HG03439 (cell line): ENCODE data around the gene GFY.

Experiments
- ATAC-seq: cut with Tn5 transposase; IDR thresholded peaks from one replicate; pipeline ENCODE4 v1.9.1; 2021; ENCODE audit warnings: mild to moderate bottlenecking, moderate library complexity; ENCODE audit not compliant: unreplicated experiment

The GFY gene, protein sequence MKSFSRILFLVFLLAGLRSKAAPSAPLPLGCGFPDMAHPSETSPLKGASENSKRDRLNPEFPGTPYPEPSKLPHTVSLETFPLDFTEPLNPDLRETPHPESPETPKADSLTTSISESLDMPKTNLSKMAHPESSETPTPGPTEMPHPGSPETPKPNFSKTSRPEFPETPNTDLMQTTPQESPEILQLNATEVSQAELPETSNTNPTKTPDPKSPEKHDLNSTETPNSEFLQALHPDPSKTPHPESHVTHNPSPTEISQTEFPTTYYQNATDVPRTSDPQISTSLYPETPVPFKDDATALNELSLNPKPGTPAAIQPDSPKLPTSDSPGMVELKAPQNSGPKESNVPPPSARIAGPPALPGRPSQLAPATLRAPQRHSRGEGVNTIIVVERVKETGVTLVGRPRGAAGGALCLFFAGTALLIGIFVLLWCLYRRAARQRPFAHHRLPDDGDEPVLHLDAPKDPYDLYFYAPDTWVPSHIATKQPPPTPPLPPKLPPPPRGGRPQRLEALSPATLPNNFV

DNA sequence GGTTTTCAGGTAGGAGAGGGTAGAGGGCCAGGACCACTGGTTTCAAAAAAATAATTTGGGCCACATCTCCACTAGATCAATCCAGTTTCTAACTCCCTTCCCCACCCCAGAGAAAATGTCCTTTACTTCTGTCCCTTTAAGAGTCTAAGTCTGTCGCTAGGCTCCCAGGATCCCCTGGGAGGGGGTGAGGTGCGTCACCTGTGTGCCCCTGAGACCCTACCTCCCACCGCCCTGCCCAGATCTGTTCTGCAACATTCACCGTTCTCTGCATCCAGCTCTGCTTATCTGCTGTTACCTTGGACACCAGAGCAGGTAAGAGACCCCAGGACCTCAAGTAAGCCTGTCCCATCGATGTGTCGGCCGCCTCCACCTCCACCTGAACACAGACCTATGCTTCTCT is at the start of gene GFY:
GFY (plus strand) TSS at position 211 of the 400 bp plus-strand sequence. CDS start 1,043 bp downstream, outside the sequence.
- ATAC-seq, result no peak

DNA sequence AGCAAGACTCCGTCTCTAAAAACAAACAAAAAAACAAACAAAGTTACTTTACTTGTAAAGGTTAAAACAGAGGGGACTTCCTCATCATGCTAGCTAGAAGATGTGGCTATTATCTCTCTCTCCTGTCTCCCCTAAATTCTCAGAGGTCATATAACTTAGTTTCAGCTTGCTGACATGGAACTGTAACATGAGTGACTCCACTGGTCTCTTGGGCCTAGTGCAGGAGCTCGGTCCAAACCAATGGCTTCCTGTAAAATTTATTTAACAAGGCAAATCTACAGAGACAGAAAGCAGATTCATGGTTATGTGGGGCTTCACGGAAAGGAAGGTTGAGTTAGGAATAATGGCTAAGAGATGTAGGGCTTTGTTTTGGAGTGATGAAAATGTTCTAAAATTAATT is 46.7 kb upstream of the GFY start:
- ATAC-seq, result no peak

DNA sequence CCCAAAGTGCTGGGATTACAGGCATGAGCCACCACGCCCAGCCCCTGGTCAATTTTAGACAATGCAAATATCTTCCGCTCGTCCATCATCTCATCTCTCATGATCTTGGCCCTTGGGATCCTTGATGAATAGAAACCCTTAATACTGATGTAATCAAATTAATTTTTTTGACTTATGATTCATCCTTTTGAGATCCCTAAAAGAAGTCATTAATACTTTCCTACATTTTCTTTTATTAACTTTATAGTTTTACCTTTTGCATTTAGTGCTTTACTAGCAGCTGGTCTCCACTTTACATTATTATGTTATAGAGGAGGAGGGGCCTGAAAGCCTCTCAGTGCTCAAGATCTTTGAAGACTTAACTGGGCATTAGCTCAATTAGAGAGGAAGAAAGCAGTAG is 44.8 kb upstream of the GFY start:
- ATAC-seq, result no peak

DNA sequence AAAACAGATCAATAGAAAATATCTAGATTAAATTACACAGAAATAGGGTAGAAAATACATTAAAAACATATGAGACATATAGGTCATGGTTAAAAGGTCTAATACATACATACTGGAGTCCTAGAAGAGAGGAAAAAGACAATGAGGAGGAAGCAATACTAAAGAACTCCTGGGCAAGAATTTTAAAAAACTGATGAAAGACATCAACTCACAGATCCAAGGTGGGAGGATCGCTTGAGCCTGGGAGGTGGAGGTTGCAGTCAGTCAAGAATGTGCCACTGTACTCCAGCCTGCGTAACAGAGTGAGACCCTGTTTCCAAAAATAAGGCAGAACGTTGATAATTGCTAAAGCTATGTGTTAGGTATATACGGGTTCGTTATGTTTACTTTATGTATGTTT is 42.5 kb upstream of the GFY start:
- no peak for ATAC-seq

DNA sequence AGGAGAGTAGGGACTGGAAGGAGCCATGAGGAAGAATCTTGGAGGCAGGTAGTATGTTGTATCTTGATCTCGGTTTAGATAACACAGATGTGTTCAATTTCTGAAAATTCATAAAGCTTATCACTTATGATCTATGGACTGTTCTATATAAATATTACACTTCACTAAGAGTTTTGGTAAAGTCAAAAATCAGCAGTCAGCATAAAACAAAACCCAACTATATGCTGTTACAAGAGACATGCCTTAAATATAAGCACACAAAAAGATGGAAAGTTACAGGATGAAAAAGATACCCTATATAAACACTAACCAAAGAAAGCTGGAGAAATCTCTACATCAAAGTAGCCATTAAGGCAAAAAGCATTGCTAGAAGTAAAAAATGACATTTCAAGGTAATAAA is 41.6 kb upstream of the GFY start:
- no peak for ATAC-seq

DNA sequence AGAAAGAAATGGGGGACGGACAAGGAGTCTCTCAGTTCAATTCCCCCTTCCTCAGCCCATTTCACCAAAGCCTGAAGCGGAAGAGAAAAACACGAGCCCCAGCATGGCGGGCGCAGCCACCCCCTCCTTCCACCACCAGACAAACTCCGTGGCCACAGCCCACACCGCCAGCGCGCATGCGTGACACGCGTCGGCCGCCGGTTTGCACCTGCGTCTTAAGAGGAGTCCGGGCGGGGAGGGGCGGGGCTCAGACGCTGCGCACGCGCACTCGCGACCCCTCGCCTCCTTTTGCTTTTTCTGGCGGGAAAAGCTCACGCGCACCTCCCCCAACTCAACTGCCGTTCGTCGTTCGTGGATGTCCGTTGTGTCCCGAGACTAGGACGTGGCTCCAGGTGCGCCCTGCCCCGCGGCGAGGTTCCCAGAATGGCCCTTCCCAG is 37.2 kb upstream of the GFY start, which contains the start of gene KASH5:
KASH5 (plus strand) TSS at position 314 of the 437 bp plus-strand sequence. CDS start 2,635 bp downstream, outside the sequence.
- no peak for ATAC-seq

DNA sequence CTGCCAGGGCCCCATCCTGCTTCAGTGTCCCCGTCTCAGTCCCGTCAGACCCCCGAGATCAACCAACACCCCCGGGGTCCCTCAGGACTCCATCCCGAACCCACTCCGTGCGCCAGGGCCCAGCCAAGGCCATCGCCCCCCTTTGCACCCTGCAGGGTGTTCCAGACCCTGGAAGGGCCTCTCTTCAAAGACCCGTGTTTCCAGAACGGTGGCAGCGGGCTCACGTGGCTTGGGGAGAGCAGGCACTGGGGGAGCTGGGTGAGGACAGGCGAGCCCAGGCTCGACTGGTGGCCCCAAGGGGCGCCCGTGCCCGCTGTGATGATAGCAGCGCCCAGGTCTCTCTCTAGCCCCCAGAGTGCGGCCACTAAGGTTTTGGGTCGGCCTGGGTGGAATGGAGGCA is 35.8 kb upstream of the GFY start:
- no peak for ATAC-seq

DNA sequence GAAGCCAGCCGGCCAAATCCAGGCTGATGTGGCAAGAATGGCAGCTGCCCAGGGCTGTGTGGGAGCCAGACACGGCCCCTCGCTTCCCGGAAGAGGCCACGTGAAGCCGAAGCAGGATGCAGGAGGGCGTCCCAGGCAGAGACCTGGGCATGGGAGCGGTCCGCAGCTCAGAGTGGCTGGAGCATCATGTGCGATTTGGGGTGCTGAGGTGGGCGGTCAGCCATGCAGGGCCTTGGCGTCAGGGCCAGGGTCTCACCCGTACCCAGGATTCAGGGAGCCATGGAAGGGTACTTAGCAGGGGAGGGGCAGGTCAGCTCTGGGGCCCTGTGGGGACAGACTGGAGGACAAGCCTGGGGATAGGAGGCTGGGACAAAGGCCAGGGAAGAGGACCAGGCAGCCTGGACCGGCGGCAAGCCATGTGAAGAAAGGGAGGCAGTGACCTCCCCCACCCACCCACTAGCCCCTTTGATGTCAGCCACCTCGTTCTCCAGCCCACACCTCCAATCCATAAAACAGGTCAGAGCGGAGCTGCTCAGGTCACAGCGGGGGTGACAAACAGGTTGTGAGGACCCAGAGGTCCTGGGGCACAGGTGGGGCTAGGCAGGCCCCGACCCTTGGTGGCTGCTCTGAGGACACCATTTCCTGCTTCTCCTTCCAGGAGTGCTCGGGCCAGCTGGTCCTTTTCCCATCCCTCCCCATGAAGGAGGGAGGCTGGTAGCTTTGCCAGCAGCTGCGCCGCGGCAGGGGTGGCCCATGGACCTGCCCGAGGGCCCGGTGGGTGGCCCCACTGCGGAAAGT is 34.9 kb upstream of the GFY start:
- ATAC-seq, result no peak

DNA sequence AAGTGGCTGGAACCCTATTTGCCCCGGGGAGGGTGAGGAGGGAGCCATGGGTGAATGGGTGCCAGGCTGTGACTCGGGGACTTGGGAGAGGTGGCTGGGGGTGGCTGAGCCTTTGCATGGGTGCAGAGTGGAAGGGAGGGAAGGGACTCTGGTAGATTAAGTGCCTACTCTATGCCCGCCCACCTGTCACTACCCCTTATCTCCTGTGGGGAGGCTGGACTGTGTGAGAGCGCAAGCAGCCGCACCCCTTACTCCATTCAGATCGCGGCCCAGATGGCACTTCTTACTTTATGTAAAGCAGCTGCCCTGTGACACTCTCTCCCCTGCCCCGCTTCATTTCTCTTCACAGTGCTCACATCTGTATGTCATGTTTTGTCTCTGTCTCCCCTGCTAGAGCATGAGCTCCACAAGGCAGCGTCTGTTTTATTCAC is 34.2 kb upstream of the GFY start:
- no peak for ATAC-seq

DNA sequence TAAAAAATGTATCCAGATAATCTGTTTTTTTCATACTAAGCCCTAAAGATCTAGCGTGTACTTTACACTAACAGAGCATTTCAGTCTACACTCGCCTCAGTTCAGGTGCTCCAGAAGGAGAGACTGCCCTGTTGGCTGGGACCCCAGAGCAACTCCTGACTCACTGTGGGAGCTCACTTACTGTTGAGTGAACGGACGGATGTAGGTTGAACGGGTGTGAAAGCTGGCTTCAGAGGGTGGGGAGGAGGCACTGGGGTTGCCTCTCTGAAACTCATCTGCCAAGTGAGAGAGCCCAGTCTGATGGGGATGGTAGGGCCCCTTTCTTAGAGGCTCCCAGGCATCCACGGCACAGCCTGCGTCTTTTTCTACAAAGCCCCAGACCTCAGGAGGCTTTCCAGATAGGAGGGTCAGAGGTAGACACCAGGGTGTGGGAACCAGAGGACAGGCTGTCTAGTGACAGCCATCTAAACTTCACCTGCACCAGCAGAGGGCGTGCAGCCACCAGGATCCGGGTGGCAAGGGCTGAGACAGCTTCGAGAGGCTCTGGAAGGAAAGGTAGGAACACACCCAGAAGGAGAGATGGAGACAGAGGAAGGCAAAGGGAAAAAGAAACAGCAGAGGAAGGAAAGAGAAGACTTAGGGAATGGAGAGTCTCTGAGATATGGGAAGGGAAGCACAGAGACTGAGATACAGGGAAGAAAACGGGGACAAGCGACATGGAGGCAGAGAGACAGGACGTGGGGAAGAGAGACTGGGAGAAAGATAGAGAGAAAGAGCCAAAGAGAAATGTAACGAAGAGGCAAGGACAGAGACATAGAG is 33.4 kb upstream of the GFY start:
- ATAC-seq, result no peak

DNA sequence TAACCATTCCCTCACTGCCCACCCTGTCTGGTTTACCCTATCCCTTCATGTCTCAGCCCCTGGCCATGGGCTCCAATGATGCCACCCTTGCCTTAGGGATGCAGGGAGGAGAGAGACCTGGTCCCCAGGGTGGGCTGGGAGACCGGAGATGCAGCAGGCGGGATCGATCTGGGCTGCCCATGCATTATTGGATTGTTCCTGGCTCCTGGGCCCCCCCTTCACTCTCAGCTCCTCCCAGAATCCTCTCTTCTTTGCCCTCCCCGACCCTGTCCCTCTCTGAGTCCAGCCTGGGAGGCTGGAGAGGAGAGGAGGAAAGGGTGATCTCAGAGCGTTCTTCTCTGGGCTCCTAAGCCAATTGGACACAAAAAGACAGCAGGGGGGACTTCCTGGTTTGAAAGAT is 31.3 kb upstream of the GFY start:
- no peak for ATAC-seq

DNA sequence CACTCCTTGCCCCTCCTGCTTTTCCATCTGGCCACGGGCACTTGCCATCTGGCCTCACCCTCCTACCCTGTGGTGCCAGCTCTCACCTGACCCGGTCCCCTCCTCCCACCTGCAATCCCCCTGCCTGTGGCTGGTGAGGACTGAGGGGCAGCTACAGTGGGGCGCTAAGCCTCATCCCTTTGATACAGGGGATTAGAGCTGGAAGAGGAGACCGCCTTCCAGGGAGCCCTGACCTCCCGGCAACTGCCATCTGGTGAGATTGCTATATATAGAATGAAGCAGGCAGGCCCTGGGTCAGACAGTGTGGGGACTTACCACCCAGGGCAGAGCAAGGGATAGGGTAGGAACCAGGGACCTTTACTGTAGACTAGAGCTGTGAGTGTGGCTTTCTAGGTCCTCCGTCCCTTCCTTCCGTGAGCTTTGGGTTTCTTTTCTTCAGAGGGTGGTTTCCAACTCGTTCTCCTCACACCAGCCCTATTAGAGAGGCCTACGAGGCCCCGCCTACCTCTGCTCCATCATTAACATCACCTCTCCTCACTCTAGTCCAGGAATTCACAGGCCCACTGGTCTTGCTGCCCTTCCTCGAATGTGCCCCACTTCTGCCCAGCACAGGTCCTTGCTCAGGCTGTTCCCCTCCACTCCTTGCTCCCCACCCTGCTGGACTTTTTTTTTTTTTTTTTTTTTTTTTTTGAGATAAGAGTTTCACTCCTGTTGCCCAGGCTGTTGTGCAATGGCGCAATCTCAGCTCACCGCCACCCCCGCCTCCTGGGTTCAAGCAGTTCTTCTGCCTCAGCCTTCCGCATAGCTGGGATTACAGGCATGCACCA is 29.4 kb upstream of the GFY start:
- no peak for ATAC-seq

DNA sequence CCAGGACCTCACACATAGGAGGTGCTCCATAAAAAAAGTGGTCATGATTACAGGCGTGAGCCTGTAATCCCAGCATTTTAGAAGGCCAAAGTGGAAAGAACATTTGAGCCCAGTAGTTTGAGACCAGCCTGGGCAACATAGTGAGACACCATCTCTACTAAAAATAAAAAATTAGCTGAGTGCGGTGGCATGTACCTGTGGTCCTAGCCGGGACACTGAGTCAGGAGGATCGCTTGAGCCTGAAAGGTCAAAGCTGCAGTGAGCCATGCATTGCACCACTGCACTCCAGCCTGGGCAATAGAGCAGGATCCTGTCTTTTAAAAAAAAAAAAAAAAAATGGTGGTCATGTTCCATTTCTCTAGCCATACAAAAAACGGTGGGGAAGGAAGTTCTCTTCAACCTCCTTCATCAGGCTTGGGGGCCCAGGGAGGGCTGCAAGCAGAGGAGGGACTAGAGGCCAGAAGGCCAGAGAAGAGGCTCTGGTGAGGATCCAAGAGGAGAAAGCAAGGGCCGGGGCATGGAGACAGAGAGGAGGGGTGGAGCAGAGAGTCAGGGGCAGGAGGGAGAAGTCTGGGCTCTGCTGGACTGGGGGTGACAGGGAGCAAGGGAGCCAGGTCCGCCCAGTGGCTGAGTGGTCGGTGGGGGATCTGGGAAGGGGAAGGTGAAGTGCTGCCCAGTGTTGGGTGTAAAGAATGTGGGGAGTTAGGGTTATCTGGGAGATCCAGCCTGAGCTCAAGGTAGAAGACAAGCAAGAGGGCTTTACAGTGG is 28.3 kb upstream of the GFY start:
- ATAC-seq, result no peak

DNA sequence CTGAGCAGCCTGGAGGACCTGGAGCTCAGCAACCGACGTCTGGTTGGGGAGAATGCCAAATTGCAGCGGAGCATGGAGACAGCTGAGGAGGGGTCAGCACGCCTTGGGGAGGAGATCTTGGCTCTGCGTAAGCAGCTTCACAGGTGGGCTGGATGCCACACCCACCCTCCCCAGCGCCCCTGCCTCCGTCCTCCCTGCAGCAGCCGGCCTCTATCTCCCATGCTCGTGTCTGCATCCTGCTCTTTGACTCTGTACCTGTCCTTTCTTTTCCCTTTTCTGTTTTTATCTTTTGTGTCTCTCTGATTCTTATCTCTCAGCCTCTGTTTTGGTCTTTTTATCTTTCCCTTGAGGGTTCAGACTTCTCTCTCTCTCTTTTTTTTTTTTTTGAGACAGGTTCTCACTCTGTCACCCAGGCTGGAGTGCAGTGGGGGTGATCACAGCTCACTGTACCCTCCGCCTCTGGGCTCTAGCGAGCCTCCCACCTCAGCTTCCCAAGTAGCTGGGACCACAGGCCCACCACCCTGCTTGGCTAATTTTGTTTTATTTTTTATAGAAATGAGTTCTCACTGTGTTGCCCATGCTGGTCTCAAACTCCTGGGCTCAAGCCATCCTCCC is 27.1 kb upstream of the GFY start:
- ATAC-seq, result no peak

DNA sequence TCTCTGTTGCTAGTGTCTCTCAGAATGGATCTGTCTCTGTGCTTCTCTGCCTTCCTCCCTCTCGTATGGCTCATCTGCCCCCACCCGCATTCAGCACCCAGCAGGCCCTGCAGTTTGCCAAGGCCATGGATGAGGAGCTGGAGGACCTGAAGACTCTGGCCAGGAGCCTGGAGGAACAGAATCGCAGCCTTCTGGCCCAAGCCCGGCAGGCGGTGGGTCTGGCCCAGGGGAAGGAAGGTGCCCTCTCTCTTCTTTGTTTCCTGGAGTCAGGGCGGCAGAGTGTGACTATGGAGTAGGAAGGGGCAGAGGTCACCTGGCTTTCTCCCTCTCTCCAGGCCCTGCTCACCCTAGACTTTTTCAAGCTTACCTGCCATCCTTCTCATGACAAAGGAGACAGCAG is 26.3 kb upstream of the GFY start:
- ATAC-seq, result no peak

DNA sequence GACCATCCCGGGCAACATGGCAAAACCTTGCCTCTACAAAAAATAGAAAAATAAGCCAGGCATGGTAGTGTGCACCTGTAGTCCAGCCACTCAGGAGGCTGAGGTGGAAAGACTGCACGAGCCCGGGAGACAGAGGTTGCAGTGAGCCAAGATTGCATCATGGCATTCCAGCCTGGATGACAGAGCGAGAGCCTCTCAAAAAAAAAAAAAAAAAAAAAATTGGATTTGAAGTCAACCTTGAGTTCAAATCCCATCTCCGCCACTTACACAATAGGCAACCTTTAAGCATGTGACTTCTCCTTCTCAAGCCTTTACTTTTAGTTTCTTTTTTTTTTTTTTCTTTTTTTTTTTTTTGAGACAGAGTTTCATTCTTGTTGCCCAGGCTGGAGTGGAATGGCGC is 25.2 kb upstream of the GFY start:
- no peak for ATAC-seq

DNA sequence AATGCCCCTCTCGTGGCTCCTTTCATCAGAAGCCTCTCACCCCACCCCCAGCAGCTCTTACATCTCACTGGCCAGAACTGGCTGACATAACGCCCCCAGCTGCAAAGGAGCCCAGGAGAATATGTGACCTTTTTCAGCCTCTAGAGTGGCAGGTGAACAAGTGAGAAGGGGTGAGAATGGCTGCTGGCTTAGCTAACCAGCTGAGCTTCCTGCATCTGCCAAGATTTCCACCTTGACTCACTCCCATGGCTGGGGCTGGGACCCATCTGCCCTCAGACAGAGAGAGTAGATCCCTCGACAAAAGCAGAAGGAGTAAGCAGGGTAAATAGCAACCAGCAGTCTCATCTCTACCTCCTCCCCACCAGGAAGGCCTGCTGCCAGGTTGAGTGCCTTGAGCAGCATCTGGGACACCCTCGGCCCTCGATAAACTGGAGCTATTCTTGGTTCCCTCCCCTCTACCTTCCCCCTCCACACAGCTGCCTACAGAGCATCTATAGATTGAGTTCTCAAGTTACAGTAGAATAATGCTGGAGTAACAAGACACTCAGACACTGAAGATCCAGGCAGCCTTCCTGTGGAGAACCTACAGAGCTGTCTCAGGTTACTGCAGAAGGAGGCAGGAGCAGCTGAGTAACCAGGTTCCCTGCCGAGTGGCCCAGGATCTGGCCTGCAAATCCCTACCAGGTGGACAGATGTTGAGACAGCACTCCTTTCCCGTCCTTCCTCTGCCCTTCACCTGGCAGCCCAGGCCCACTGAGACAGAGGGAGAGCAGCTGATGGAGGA is 21.6 kb upstream of the GFY start:
- no peak for ATAC-seq

DNA sequence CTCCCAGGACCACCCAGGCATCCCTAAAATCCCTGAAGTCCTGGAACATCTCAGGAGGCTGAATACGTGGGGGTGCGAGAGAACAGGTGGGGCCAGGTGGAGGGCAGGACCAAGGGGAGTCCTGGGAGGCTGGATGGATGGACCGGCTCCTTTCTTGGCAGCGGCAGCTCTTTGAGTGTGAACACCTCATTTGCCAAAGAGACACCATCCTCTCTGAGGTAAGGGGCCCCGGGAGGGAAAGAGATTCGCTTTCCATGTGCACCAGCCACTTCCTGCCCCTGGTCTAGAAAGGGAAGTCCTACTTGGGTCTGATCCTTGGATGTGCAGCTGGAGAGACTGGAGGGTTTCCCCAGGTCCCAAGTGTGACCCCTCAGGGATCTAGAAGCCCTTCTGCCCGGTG is 18.1 kb upstream of the GFY start:
- no peak for ATAC-seq
